ENCODE data around the gene ZNF827. TPM values are rescaled to one million over a fixed set of nuclear protein-coding genes. Genes with fewer than 3 reads are reported as not detected.

The ZNF827 gene
- total and polyA plus RNA-seq, 9 of the 15 experiments (the other 6 are each of a cell fraction or from before 2014, with no cell fraction given): 0.07 to 0.40 TPM; not detected in 7

DNA sequence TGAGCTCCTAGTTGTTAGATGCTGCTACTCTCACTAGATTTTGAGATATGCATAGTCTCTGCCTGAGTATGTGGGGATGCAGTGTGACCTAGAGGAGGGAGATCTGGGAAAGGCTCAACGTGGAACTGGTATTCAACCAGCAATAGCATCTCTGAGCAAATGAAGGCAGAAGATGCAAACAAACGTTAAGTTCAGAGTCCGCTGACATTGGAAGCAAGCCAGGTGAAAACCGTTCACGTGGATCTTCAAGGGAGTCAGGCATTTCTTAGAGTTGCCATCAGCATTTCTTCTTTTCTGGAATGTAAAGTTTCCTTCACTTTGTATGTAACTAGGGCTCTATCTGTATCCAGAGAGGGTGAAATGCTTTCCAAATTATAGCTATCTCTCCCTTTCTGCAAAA is 198.8 kb downstream of the ZNF827 start (continued):
- TF ChIP-seq SRSF9 (IDR thresholded peaks at IDR 0.05; ENCODE audit: borderline replicate concordance, low read depth, low read length) (no peak), PRPF4 (IDR thresholded peaks at IDR 0.05; ENCODE audit: insufficient read depth, low read depth, low read length, poor library complexity, severe bottlenecking) (no peak)

DNA sequence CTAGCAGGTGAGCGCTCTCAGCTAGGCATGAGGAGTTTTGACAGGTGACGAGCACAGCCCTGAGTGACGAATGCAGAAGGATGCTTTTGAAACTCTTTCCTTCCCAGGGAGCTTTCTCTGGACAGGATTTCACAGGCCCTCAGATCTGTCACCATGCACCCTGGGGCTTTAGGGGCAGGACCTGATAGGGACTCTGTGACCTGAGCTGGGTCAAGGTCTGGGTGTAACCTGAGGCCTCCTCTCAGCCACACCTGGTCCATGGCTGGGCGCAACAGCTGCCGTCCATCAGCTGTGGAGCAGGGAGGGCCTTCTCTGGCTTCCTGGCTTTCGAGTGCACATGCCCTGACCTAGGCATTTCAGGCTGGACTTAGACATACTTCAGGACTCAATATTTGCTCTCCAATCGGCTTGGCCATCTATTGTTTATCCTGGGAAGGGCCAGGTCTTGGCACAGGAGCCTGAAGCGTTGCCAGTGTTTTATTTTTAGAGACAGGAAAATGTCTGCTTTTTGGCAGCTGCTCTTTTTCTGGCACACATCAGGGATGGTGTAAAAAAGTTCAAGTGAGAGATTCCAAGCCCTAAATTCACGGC is 202.3 kb downstream of the ZNF827 start:
- no TSS peak for BruUV-seq (replicated peaks)
- H2AFZ ChIP-seq (ENCODE audit: low read depth, low read length): no peak overlapping the region
- ATAC-seq: no peak
- TF ChIP-seq, protein P1, sequence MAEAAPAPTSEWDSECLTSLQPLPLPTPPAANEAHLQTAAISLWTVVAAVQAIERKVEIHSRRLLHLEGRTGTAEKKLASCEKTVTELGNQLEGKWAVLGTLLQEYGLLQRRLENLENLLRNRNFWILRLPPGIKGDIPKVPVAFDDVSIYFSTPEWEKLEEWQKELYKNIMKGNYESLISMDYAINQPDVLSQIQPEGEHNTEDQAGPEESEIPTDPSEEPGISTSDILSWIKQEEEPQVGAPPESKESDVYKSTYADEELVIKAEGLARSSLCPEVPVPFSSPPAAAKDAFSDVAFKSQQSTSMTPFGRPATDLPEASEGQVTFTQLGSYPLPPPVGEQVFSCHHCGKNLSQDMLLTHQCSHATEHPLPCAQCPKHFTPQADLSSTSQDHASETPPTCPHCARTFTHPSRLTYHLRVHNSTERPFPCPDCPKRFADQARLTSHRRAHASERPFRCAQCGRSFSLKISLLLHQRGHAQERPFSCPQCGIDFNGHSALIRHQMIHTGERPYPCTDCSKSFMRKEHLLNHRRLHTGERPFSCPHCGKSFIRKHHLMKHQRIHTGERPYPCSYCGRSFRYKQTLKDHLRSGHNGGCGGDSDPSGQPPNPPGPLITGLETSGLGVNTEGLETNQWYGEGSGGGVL (CRISPR knock-in tag; IDR thresholded peaks at IDR 0.05): no peak
- TF ChIP-seq PYGO2 (tag; IDR thresholded peaks at IDR 0.05): no peak
- TF ChIP-seq SP1 (CRISPR knock-in tag; IDR thresholded peaks at IDR 0.05): no peak
- no peak for TF ChIP-seq HLTF (IDR thresholded peaks at IDR 0.05)
- TF ChIP-seq PCBP2 (IDR thresholded peaks at IDR 0.05; ENCODE audit: low read depth, low read length, poor library complexity, severe bottlenecking): no peak
- TF ChIP-seq HDAC8 (tag; IDR thresholded peaks at IDR 0.05): no peak
- no peak for TF ChIP-seq ZSCAN29 (IDR thresholded peaks at IDR 0.05)
- TF ChIP-seq MYC (IDR thresholded peaks at IDR 0.05; ENCODE audit: low read depth, low read length): no peak
- TF ChIP-seq MYC (CRISPR knock-in tag; IDR thresholded peaks at IDR 0.05; ENCODE audit: borderline replicate concordance, low read depth): no peak
- TF ChIP-seq TAL1 (IDR thresholded peaks at IDR 0.05): no peak
- TF ChIP-seq, protein P2, sequence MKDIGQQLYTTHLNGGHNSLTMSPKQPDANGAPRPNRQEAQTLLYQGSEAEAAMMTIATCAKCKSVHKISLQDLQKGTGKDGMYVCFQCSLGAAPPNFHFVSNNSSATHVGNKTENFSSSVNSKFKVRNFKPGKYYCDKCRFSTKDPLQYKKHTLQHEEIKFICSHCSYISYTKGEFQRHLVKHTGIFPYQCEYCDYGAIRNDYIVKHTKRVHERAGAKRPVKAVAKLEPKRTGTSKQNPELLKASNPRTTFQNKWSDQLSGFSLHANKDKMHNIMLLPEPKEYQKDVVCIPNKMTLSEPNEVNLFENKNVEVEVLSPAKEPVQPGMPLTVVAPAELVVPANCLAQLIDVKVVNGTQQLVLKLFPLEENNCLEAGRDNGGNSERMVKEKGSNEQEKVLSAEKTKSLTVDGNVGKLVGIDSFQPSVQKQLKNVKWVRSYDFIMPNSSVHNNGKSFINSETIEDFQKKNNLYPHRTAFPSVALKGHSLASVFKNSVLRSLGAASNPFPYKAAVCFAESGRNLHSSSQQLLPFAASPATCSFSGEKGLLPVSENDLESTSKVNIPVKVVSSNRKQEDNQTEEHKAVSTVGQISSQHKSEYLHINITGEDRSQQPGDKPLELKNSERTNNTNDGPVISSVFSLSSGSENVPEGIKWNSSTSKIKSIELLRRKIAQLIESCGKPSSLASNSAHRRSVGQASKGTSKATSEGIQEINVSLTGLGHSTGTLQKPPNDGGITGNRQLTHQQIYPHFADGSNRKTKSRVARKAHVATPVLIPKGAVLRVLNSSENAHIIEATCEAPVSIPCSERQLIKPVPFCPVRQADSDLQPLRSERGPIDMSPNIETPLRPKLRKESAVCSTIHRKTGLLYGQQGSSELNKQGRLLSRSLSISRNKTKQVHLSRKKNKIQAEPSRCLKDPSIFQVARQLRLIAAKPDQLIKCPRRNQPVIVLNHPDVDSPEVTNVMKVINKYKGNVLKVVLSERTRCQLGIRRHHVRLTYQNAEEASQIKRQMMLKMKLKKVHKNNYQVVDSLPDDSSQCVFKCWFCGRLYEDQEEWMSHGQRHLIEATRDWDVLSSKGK (CRISPR knock-in tag; IDR thresholded peaks at IDR 0.05): no peak
- TF ChIP-seq ZBED1 (IDR thresholded peaks at IDR 0.05): no peak
- no peak for TF ChIP-seq HMGN3 (IDR thresholded peaks at IDR 0.05; ENCODE audit: borderline replicate concordance, extremely low read depth, insufficient read length, low read depth, low read length)
- no peak for TF ChIP-seq BACH1 (tag; IDR thresholded peaks at IDR 0.05)
- no peak for TF ChIP-seq BRF1 (IDR thresholded peaks at IDR 0.05; ENCODE audit: borderline replicate concordance, extremely low read depth, insufficient read length)
- TF ChIP-seq NBN (IDR thresholded peaks at IDR 0.05; ENCODE audit: low read depth): no peak

More for the DNA sequence above, 202.3 kb downstream of the ZNF827 start:
- H3K79me2 ChIP-seq (ENCODE audit: control insufficient read depth, insufficient read depth, low read length): no peaks in the 10 kb centered on the region
- H3K9me1 ChIP-seq (ENCODE audit: control insufficient read depth, insufficient read depth, low read length): no peaks in the 10 kb centered on the region
- ChIA-PET CTCF (ENCODE audit: low intra/inter-chr PET ratio) (no interaction called here), POLR2A (no interaction called here)
- no peaks in the 10 kb centered on the region for H4K20me1 ChIP-seq (replicated peaks; ENCODE audit: control insufficient read depth, insufficient read depth, low read length)
- DNase-seq (ENCODE audit: extremely low read depth in 1 of 4, low spot score in 3 of 4) (no peak), FAIRE-seq (no peak)
- H3K4me2 ChIP-seq (ENCODE audit: insufficient read depth, low read length): no peak overlapping the region
- no peaks in the 10 kb centered on the region for H3K9me3 ChIP-seq (replicated peaks; ENCODE audit: control insufficient read depth, insufficient read depth, low read depth, low read length)
- no peak overlapping the region for H3K27ac ChIP-seq (ENCODE audit: extremely low read depth, low read depth, low read length)
- H3K4me1 ChIP-seq (replicated peaks in 1 of 2; ENCODE audit: control insufficient read depth in 2 of 2, insufficient read depth in 2 of 2, low read length in 2 of 2): peaks cover 4 to 7% of the 10 kb centered on the region in 2 experiments; a peak in 2 of 5 replicates
- no peak overlapping the region for H3K9ac ChIP-seq (ENCODE audit: insufficient read depth in 1 of 2, low read depth in 2 of 2, low read length in 2 of 2)
- H3K36me3 ChIP-seq (ENCODE audit: control insufficient read depth, insufficient read depth, low read length): no peaks in the 10 kb centered on the region
- H3K4me3 ChIP-seq: no peak overlapping the region
- peaks cover 4 to 13% of the 10 kb centered on the region in 2 experiments; a peak in 3 of 5 replicates for H3K27me3 ChIP-seq (ENCODE audit: control insufficient read depth in 2 of 2, insufficient read depth in 2 of 2, low read length in 2 of 2)
- WGBS (ENCODE audit: insufficient coverage, low coverage, missing lambda C conversion rate): 2% methylated on average over 9 of the region's 9 CpGs
- in situ Hi-C loops (cut with MboI) (no loop called here), intact Hi-C loops (cut with micrococcal nuclease) (no loop called here)

Data from K562 (cell line).